GM12864 (cell line): ENCODE measurements around the gene KANTR.

ENCODE experiments used
- DNase-seq: peaks from one replicate; pipeline ENCODE4 v3.0.0-alpha.2; 2011; ENCODE audit warnings: low read depth
- H3K4me3 ChIP-seq: 2 replicates; pipeline ENCODE4 v1.5.1; 2011; ENCODE audit warnings: mild to moderate bottlenecking, low read depth, low read length, control low read depth
- CTCF ChIP-seq: IDR thresholded peaks from 2 replicates; pipeline ENCODE4 v1.5.1; 2011; ENCODE audit warnings: low read depth, mild to moderate bottlenecking, moderate library complexity, low read length, control low read depth, inconsistent platforms; ENCODE audit errors: missing control alignments

The KANTR gene

GRCh38 chrX:53093748-53094581, at the start of gene KANTR:
TSS of gene KANTR (plus strand) at chrX:53094142. CDS start at chrX:53124273, 30,131 bp downstream.
- no peak for TF ChIP-seq CTCF
- peak; percentile 69 for DNase-seq
- H3K4me3 ChIP-seq: peak within 1 kb of the TSS; percentile 66

- TF ChIP-seq CTCF: no peak
These were observed 48.9 kb upstream of the KANTR start for GRCh38 chrX:53044995-53045394.

GRCh38 chrX:53047228-53047627, 46.7 kb upstream of the KANTR start:
- no peak for DNase-seq
- TF ChIP-seq CTCF: no peak
- no peak overlapping the region for H3K4me3 ChIP-seq

More at GRCh38 chrX:53044995-53045394, 48.9 kb upstream of the KANTR start:
- no peak for DNase-seq
- H3K4me3 ChIP-seq: no peak overlapping the region

GRCh38 chrX:53048169-53049126, 45.5 kb upstream of the KANTR start, which contains the start of gene GPR173:
TSS of gene GPR173 (plus strand) at chrX:53048789. CDS start at chrX:53076622, 27,833 bp downstream.
- DNase-seq: no peak
- TF ChIP-seq CTCF: no peak
- H3K4me3 ChIP-seq: no peak within 1 kb of the TSS

GRCh38 chrX:53049127-53049517, 44.8 kb upstream of the KANTR start:
- DNase-seq: no peak
- no peak for TF ChIP-seq CTCF
- no peak overlapping the region for H3K4me3 ChIP-seq

- TF ChIP-seq CTCF: no peak
- DNase-seq: no peak
- no peak overlapping the region for H3K4me3 ChIP-seq
These were observed 43.1 kb upstream of the KANTR start for GRCh38 chrX:53050841-53051240.
